GM20431 (cell line): ENCODE results near the gene IL4R.

Experiments used
- in situ Hi-C: fragments of 300-500 bp; cut with MseI, MboI; formaldehyde crosslinking; loops from one replicate; pipeline ENCODE4 v1.15.0; 2020; ENCODE audit warnings: low sequenced_read_pairs; ENCODE audit not compliant: unreplicated experiment

Gene IL4R

DNA sequence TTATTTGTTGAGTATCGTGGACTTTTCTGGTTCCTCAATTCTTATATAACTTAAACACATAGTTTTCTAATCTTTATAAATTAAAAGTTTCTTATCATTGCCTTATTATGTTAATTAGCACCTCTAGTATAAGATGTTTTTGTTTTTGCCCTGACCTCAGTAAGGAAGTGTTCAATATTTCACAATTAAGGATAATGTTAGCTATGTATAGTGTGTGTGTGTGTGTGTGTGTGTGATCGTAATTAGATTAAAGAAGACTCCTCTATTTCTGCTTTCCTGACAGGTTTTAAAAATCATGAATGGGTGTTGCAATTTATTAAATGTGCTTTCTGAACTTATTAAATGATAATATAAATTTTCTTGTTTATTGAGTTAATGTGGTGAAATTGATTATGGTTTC lies 100.2 kb downstream of the IL4R start:
- in situ Hi-C loops: no loop called here
